Fibroblast of lung (primary cell): ENCODE data around the gene MYO3B.

Source experiments
- CTCF ChIP-seq, 2 donors: IDR thresholded peaks in 1 of 2; conservative IDR thresholded peaks in 1 of 2; 1 replicate in 1 of 2; 2 replicates in 1 of 2; pipeline ENCODE4 v1.5.1; 2011 to 2012; ENCODE audit warnings: low read length in 2 of 2, control low read depth in 1 of 2, inconsistent platforms in 1 of 2, low read depth in 1 of 2, mild to moderate bottlenecking in 1 of 2
- EZH2 ChIP-seq: IDR thresholded peaks from 2 replicates; pipeline ENCODE4 v1.5.1; 2012; ENCODE audit warnings: low read length, control low read depth, mild to moderate bottlenecking; ENCODE audit errors: missing control alignments

- no peak for TF ChIP-seq EZH2
- TF ChIP-seq CTCF (conservative IDR thresholded peaks at IDR 0.05 in 1 of 2, IDR thresholded peaks at IDR 0.05 in 1 of 2; ENCODE audit: low read depth in 1 of 2, low read length in 2 of 2), result no peak
Measured at GRCh38 chr2:170521299-170521698, 343.4 kb downstream of the MYO3B start.
